Activated CD8-positive, alpha-beta T cell treated with anti-CD3 and anti-CD28 coated beads, Interleukin-2, amount 10 ng/mL, durations not matched to agents 7 days and 5 days (primary cell): ENCODE measurements around the gene GNAI3. TPM values are rescaled to one million over a fixed set of nuclear protein-coding genes. Genes with fewer than 3 reads are reported as not detected.

Source experiments
- ATAC-seq: fragments of 150-1000 bp; cut with Tn5 transposase; one replicate; pipeline ENCODE4 v1.10.0; 2021; ENCODE audit warnings: moderate library complexity
- CTCF ChIA-PET: fragments of 350-600 bp; sonication (Branson Sonifier 250); formaldehyde crosslinking; loops from one replicate; lab custom pipeline; 2021; ENCODE audit warnings: antibody characterized with exemption; lab: Charles Lee
- POLR2A ChIA-PET: fragments of 350-600 bp; sonication (Branson Sonifier 250); formaldehyde crosslinking; loops from one replicate; lab custom pipeline; 2021; ENCODE audit warnings: antibody characterized with exemption; lab: Charles Lee
- DNase-seq: peaks from one replicate; pipeline ENCODE4 v3.0.0-alpha.2; 2020
- H3K27ac Mint-ChIP-seq: one replicate; pipeline ENCODE4 v1.8.0; 2021; ENCODE audit warnings: mild to moderate bottlenecking, mixed read lengths
- H3K27me3 Mint-ChIP-seq: one replicate; pipeline ENCODE4 v1.8.0; 2021; ENCODE audit warnings: low read depth, mixed read lengths
- H3K36me3 Mint-ChIP-seq: one replicate; pipeline ENCODE4 v1.8.0; 2021; ENCODE audit warnings: low read depth, mixed read lengths
- H3K4me1 Mint-ChIP-seq: one replicate; pipeline ENCODE4 v1.8.0; 2021; ENCODE audit warnings: low read depth, mixed read lengths
- H3K4me3 Mint-ChIP-seq: one replicate; pipeline ENCODE4 v1.8.0; 2021; ENCODE audit warnings: mild to moderate bottlenecking, mixed read lengths
- H3K9me3 Mint-ChIP-seq: one replicate; pipeline ENCODE4 v1.8.0; 2022; ENCODE audit warnings: mixed read lengths; ENCODE audit not compliant: insufficient read depth
- total RNA-seq, 2 experiments: library from RNA; stranded (reverse); gene quantifications; one replicate each; pipeline ENCODE4 v1.2.3, GENCODE V29; 2021

Gene GNAI3
- total RNA-seq, 2 experiments from 2014 or later, result 9.6 to 10.2 TPM

DNA sequence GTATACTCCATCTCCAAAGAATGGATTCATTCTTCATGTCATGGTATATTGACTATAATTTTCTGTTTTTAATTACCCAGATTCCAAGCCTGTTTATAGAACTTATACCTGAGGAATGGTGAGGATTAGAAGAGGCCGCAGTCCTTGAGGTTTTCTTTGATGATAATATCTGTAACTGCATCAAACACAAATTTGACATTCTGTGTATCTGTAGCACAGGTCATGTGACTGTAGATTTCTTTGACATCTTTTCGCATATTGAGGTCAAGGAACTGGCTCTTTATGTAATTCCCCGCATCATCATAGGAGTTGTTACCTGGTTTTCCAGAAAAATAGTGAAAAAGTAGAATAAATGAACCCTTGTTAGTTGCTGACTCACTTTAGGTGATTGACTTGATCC lies 54.8 kb downstream of the GNAI3 start:
- H3K4me3 Mint-ChIP-seq, result no peak overlapping the region
- peaks cover 17% of the 10 kb centered on the region for H3K36me3 Mint-ChIP-seq
- H3K27me3 Mint-ChIP-seq, result no peaks in the 10 kb centered on the region
- ChIA-PET POLR2A (no interaction called here), CTCF (no interaction called here)
- no peak for ATAC-seq
- no peak for DNase-seq
- H3K27ac Mint-ChIP-seq, result no peak overlapping the region
- H3K4me1 Mint-ChIP-seq, result peaks cover 3% of the 10 kb centered on the region
- no peaks in the 10 kb centered on the region for H3K9me3 Mint-ChIP-seq

DNA sequence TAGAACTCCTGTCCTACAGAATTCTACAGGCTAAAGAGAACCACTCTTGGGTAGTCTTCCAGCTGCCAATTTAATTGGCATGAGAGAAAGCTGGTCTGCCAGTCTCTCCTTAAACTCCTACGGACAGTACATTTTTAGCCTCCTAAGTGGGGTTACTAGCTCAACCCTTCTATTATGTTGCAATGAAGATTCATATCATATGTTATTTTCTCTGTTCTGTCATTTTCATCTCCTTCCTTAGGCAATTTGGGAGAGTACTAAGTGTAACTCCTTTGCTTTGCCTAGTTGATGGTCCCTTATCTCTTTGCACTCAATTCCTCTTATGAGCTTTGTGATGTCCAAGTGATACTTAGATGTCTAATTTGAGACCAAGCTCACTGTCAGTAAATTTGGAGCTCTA lies 57.0 kb downstream of the GNAI3 start:
- ChIA-PET POLR2A (no interaction called here), CTCF (interaction anchor here (1.4 to 1.9 kb wide), 2 partner anchors 34 to 57 kb away, joined by 5 to 9 read pairs; partner anchors contain the start of gene GNAI3)
- peaks cover 3% of the 10 kb centered on the region for H3K36me3 Mint-ChIP-seq
- no peak overlapping the region for H3K4me3 Mint-ChIP-seq
- H3K27ac Mint-ChIP-seq, result no peak overlapping the region
- H3K27me3 Mint-ChIP-seq, result no peaks in the 10 kb centered on the region
- H3K9me3 Mint-ChIP-seq, result no peaks in the 10 kb centered on the region
- ATAC-seq (no peak), DNase-seq (no peak)
- peaks cover 3% of the 10 kb centered on the region for H3K4me1 Mint-ChIP-seq

DNA sequence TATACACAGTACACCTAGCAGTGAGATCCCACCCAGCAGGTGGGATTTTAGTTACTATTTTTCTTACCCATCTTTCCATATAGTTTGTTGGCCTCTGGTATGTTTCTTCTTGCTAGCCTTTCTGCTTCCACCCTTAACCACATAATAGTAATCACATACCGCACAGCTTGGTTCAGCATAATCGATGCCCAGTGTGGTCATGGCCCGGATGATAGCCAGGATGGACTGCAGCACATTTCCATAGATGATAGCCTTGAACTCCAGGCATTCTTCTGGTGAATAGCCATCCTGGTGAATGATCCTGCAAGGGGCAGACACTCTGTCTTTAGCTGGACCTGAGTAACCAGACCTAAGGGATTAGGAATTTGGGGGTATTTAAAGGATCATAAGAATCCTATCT lies 61.5 kb downstream of the GNAI3 start:
- CTCF ChIA-PET, result interaction anchor here (1.0 to 1.3 kb wide), 4 partner anchors 11 to 64 kb away, joined by 3 to 8 read pairs (median 4); no protein-coding TSS in a partner anchor
- no peak for DNase-seq
- H3K4me1 Mint-ChIP-seq, result no peaks in the 10 kb centered on the region
- no peaks in the 10 kb centered on the region for H3K9me3 Mint-ChIP-seq
- no peak for ATAC-seq
- POLR2A ChIA-PET, result no interaction called here
- H3K4me3 Mint-ChIP-seq, result no peak overlapping the region
- H3K36me3 Mint-ChIP-seq, result no peaks in the 10 kb centered on the region
- no peak overlapping the region for H3K27ac Mint-ChIP-seq
- H3K27me3 Mint-ChIP-seq, result peaks cover 3% of the 10 kb centered on the region

DNA sequence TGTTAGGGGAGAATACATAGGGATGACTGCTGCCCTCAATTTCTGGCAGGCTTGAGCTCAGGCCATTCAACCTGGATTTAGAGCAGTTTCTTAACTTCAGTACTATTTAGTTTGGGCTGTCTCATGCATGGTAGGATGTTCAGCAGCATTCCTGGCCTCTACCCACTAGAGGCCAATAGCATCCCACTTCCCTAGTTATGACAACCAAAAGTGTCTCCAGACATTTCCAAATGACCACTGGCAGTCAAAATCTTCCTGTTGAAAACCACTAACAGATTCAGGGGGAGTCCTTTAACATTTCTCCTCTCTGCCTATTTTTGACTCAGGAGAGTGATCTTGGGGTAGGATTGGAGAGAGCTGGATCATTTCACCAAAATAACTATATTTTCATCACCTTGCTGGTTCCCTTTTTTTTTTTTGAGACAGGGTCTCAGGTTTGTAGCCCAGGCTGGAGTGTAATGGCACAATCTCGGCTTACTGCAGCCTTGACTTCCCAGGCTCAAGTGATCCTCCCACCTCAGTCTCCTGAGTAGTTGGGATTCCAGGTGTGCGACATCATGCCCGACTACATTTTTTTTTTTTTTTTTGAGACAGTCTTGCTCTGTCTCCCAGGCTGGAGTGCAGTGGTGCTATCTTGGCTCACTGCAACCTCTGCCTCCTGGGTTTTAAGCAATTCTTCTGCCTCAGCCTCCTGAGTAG lies 62.3 kb downstream of the GNAI3 start:
- peaks cover 3% of the 10 kb centered on the region for H3K4me1 Mint-ChIP-seq
- peaks cover 3% of the 10 kb centered on the region for H3K27me3 Mint-ChIP-seq
- POLR2A ChIA-PET, result no interaction called here
- H3K27ac Mint-ChIP-seq, result no peak overlapping the region
- no peak overlapping the region for H3K4me3 Mint-ChIP-seq
- no peaks in the 10 kb centered on the region for H3K9me3 Mint-ChIP-seq
- no peak for DNase-seq
- ATAC-seq, result no peak
- no peaks in the 10 kb centered on the region for H3K36me3 Mint-ChIP-seq
- CTCF ChIA-PET, result interaction anchor here (0.7 to 1.2 kb wide), 3 partner anchors 9 to 20 kb away, joined by 3 to 4 read pairs (median 4); no protein-coding TSS in a partner anchor

DNA sequence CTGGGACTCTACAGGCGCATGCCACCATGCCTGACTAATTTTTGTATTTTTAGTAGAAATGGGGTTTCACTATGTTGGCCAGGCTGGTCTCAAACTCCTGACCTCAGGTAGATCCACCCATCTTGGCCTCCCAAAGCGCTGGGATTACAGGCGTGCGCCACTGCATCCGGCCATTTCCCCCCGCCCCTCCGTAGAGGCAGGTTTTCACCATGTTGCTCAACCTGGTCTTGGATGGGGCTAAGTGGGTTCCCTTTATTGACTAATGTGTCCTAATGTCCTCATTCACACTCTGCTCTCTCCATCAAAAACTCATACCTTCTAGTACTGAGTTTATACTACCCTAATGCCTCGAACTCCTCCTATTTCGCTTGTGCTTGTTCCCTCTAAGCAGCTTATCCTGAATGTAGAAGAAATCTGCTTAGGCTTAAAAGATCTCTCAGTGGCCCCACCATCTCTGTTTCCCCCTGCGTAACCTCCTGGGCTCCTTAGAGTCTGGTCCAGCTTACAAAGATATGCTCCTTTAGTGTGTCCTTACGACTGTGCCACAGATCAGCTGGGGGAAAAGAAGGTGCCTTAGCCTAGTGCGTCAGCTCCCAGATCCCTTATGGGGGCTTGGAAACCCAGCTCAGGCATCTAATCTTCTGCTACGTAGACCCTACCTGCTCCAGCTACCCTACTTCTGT lies 63.0 kb downstream of the GNAI3 start:
- ChIA-PET POLR2A (interaction anchor here (4.4 kb wide), 1 partner anchor 63 kb away, joined by 22 read pairs; the partner anchor contains the start of gene GNAI3), CTCF (interaction anchor here (0.7 to 3.3 kb wide), 5 partner anchors 10 to 79 kb away, joined by 3 to 18 read pairs (median 4); no protein-coding TSS in a partner anchor)
- Mint-ChIP-seq H3K9me3 (no peaks in the 10 kb centered on the region), H3K4me1 (peaks cover 10% of the 10 kb centered on the region), H3K27me3 (peaks cover 3% of the 10 kb centered on the region), H3K27ac (no peak overlapping the region), H3K4me3 (no peak overlapping the region), H3K36me3 (no peaks in the 10 kb centered on the region)
- DNase-seq, result no peak
- ATAC-seq, result no peak

GRCh38 chr1:109613361-109614147 lies 65.1 kb downstream of the GNAI3 start:
- H3K4me3 Mint-ChIP-seq, result no peak overlapping the region
- ChIA-PET POLR2A (interaction anchor here (4.4 kb wide), 1 partner anchor 65 kb away, joined by 22 read pairs; the partner anchor contains the start of gene GNAI3), CTCF (interaction anchor here (0.7 to 3.9 kb wide), 10 partner anchors 16 to 161 kb away, joined by 3 to 25 read pairs (median 4); partner anchors contain the start of gene GNAI3)
- ATAC-seq, result no peak
- no peak for DNase-seq
- H3K27me3 Mint-ChIP-seq, result peaks cover 3% of the 10 kb centered on the region
- H3K4me1 Mint-ChIP-seq, result peaks cover 26% of the 10 kb centered on the region
- no peaks in the 10 kb centered on the region for H3K36me3 Mint-ChIP-seq
- H3K27ac Mint-ChIP-seq, result no peak overlapping the region
- H3K9me3 Mint-ChIP-seq, result no peaks in the 10 kb centered on the region

GRCh38 chr1:109615879-109616278 lies 67.5 kb downstream of the GNAI3 start:
- ChIA-PET POLR2A (interaction anchor here (1.1 to 4.4 kb wide), 2 partner anchors 66 to 68 kb away, joined by 4 to 22 read pairs; partner anchors contain the start of gene GNAI3), CTCF (interaction anchor here (1.7 to 3.9 kb wide), 3 partner anchors 14 to 69 kb away, joined by 7 to 25 read pairs (median 9); no protein-coding TSS in a partner anchor)
- H3K9me3 Mint-ChIP-seq, result no peaks in the 10 kb centered on the region
- H3K4me3 Mint-ChIP-seq, result no peak overlapping the region
- no peaks in the 10 kb centered on the region for H3K36me3 Mint-ChIP-seq
- H3K4me1 Mint-ChIP-seq, result peaks cover 37% of the 10 kb centered on the region
- DNase-seq (no peak), ATAC-seq (no peak)
- peak overlapping the region; percentile 40 for H3K27ac Mint-ChIP-seq
- H3K27me3 Mint-ChIP-seq, result peaks cover 3% of the 10 kb centered on the region

DNA sequence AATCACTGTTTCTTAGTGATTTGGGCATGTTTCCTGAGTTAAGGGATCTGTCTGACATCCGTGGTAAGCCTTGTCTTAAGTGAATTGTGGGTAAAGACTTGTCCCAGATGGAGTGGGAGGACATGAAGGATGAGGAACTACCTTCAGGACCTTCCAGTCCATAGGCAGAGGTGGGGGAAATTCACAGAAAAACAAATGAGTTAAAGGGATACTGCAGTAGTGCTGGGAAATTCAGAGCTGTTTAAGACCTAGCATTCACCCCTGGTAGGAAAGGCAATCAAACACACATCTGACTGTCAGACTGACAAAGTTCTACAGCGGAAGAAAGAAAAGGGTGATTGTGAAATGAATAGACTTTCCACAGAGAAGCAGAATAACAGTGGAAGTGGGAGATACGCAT lies 68.0 kb downstream of the GNAI3 start:
- POLR2A ChIA-PET, result interaction anchor here (1.1 to 2.1 kb wide), 2 partner anchors 66 to 68 kb away, joined by 4 to 12 read pairs; partner anchors contain the start of gene GNAI3
- no peaks in the 10 kb centered on the region for H3K9me3 Mint-ChIP-seq
- CTCF ChIA-PET, result interaction anchor here (1.1 to 5.1 kb wide), 6 partner anchors 14 to 71 kb away, joined by 3 to 34 read pairs (median 8); no protein-coding TSS in a partner anchor
- H3K4me1 Mint-ChIP-seq, result peaks cover 37% of the 10 kb centered on the region
- no peak for ATAC-seq
- no peak for DNase-seq
- H3K27ac Mint-ChIP-seq, result no peak overlapping the region
- peaks cover 3% of the 10 kb centered on the region for H3K27me3 Mint-ChIP-seq
- no peak overlapping the region for H3K4me3 Mint-ChIP-seq
- no peaks in the 10 kb centered on the region for H3K36me3 Mint-ChIP-seq

DNA sequence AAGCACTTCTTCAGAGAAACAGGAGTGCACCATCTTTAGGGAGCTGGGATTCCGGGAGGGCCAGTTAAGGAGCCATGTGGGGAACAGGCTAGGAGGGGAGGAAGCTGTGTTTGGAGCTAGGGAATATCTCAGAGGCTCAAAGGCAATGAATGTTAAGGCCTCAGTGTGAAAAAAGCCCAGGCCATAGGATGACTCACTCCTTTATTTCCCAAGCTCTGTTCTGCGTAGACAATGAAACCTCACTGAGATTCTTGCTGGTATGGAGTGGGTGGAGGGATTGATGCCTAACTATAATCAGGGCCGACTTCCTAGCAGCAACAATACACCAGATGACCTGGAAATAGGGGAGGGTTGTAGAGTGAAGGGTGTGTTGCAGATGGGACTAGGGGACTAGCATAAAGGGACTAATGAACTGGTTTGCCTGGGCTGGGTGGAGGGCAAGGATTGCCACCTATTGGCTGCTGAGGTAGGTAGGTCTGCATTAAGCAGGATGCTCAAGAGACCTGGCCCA lies 68.9 kb downstream of the GNAI3 start:
- ATAC-seq (no peak), DNase-seq (no peak)
- CTCF ChIA-PET, result interaction anchor here (0.7 to 5.1 kb wide), 6 partner anchors 13 to 72 kb away, joined by 3 to 34 read pairs (median 7); partner anchors contain the start of gene GNAI3
- H3K36me3 Mint-ChIP-seq, result peaks cover 6% of the 10 kb centered on the region
- H3K4me1 Mint-ChIP-seq, result peaks cover 44% of the 10 kb centered on the region
- POLR2A ChIA-PET, result interaction anchor here (2.1 kb wide), 1 partner anchor 69 kb away, joined by 12 read pairs; the partner anchor contains the start of gene GNAI3
- H3K4me3 Mint-ChIP-seq, result no peak overlapping the region
- peak overlapping the region; percentile 48 for H3K27ac Mint-ChIP-seq
- H3K27me3 Mint-ChIP-seq, result peaks cover 3% of the 10 kb centered on the region
- H3K9me3 Mint-ChIP-seq, result no peaks in the 10 kb centered on the region

DNA sequence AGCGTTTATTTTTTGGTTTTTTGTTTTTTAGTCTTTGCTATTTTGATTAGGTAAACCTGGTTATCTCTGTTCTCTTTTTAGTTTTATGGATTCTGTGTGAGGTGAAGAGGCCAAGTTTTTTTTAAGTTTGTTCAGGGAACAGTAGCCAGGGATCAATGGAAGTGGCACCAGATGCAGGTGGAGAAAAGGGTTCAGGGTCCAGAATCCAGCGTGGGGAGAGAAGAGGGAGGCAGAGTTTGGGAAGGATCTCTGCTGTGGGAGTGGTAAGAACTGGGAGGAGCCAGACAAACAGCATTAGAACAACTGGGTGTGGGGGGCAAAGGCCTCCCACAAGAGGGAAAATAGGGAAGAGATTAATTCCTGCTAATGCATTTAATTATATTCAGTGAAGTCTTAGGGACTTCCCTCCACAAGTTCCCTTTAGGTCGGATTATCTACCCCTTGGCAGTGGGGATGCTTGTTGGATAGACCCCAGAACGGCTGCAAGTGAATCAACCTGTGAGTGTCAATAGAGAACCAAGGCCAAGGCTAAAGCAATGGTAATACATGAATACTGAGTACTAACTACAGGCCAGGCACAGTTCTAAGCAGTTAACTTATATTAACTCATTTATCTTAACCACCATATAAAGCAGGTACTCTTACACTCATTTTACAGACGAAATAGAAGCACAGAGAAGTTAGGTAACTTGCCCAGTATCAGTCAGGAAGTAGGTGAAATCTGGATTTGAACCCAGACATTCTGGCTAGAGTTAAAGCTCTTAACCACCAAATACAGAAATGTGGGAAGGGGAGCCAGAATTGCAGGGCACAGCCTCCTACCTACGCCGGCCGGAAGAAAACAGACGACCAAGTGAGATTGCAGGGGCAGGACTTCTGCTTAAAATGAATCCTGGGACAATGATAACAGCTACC lies 70.5 kb downstream of the GNAI3 start:
- no peak for ATAC-seq

More for the DNA sequence above, 70.5 kb downstream of the GNAI3 start:
- no peak for DNase-seq
- Mint-ChIP-seq H3K4me3 (peak overlapping the region; percentile 95), H3K36me3 (peaks cover 10% of the 10 kb centered on the region), H3K9me3 (no peaks in the 10 kb centered on the region), H3K27me3 (no peaks in the 10 kb centered on the region), H3K27ac (peak overlapping the region; percentile 96), H3K4me1 (peaks cover 60% of the 10 kb centered on the region)
- CTCF ChIA-PET, result interaction anchor here (0.5 to 5.1 kb wide), 8 partner anchors 11 to 366 kb away, joined by 3 to 34 read pairs (median 8); partner anchors contain the start of genes AHCYL1 and GNAI3
- POLR2A ChIA-PET, result interaction anchor here (2.2 to 3.9 kb wide), 3 partner anchors 70 to 365 kb away, joined by 5 to 52 read pairs (median 9); partner anchors contain the start of genes AHCYL1 and GNAI3
